PC-9 (cell line): ENCODE results near the gene LYRM7.

Source experiments
- CTCF ChIP-seq: fragments of 200-600 bp; sonication (generic); conservative IDR thresholded peaks from 2 replicates; pipeline ENCODE4 v1.6.1; 2017; ENCODE audit warnings: mixed run types, antibody characterized with exemption, mild to moderate bottlenecking, moderate library complexity
- EZH2 ChIP-seq: fragments of 200-600 bp; sonication (generic); IDR thresholded peaks from 2 replicates; pipeline ENCODE4 v1.8.0; 2017; ENCODE audit warnings: antibody characterized with exemption, low read depth

GRCh38 chr5:131229623-131230022, 58.9 kb downstream of the LYRM7 start:
- TF ChIP-seq CTCF: no peak
- no peak for TF ChIP-seq EZH2
